Measurements from ENCODE around the gene OR51B4.

OR51B4 gene

DNA sequence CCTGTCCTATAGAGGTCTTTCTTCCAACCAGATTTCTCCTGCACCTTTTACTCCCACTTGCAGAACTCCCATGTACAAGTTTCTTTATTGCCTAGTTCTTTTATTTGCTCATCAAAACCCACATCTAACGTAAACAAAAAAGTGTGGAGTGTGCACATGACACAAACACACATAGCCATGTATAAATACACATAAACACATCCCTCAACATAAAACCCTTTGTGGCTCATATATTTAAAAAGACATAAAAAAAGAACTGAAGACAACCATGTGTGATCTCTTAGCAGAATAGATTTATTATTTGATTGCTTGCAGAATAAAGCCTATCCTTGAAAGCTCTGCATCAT, 48.9 kb downstream of the OR51B4 start:
- TF ChIP-seq, protein P1, sequence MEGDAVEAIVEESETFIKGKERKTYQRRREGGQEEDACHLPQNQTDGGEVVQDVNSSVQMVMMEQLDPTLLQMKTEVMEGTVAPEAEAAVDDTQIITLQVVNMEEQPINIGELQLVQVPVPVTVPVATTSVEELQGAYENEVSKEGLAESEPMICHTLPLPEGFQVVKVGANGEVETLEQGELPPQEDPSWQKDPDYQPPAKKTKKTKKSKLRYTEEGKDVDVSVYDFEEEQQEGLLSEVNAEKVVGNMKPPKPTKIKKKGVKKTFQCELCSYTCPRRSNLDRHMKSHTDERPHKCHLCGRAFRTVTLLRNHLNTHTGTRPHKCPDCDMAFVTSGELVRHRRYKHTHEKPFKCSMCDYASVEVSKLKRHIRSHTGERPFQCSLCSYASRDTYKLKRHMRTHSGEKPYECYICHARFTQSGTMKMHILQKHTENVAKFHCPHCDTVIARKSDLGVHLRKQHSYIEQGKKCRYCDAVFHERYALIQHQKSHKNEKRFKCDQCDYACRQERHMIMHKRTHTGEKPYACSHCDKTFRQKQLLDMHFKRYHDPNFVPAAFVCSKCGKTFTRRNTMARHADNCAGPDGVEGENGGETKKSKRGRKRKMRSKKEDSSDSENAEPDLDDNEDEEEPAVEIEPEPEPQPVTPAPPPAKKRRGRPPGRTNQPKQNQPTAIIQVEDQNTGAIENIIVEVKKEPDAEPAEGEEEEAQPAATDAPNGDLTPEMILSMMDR (IDR thresholded peaks at IDR 0.05; ENCODE audit: low read depth, low read length) = no peak
- no peak overlapping the region for H3K4me3 ChIP-seq (ENCODE audit: low read depth, low read length)

DNA sequence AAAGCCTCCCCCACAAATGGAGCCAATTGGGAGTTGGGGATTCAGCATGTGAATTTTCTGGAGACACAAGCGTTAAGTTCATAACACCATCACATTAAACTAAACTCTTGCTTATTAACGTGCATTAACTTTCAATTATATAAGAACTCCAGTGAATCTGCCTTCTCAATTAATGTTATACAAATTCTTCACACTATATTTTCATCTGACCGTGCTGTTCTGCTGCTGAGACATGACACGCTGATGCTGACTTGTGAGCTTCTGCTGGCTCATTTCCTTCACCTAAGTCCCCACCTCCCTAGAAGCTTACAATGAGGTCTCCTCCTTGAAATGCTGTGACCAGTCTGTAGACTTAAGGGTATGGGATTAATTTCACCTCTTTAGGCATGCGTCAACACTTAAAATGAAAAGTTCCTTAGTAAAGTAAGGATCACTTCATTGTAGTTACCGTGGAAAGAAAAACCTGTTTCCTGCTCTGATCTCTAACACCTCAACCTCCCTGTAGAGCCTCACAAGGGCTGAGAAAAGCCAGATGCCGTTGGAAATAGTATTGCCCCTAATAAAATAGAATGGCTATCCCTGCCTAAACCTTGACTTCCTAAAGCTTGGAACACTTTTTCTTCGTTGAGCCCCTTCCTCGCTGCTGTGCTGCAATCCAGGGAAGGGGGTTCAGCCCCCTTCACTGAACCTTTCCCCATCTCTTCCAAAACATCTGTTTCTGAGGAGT, 49.4 kb downstream of the OR51B4 start:
- TF ChIP-seq, protein P1 (IDR thresholded peaks at IDR 0.05; ENCODE audit: low read depth, low read length) = no peak
- H3K4me3 ChIP-seq (ENCODE audit: low read depth, low read length) = no peak overlapping the region

DNA sequence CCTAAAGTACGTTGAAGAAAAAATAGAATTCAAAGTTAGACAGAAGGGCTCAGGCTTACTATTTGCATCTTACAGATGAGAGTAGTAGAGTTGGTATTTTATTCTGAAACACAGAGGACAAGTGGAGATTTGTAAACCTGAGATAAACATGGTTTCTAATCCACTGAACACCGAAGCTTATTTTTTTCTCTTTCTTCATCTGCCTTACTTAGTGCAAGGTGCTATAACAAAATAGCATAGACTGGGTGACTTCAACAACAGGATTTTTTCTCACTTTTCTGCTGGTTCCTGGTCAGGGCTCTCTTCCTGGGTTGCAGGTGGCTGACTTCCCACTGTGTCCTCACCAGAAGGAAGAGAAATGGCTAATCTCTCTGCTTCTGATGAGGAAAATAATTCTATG, 50.0 kb downstream of the OR51B4 start:
- H3K4me3 ChIP-seq (ENCODE audit: low read depth, low read length) = no peak overlapping the region
- TF ChIP-seq, protein P1 (IDR thresholded peaks at IDR 0.05; ENCODE audit: low read depth, low read length) = no peak

All from WI38 (cell line).